HepG2 (cell line): Measurements from ENCODE around the gene UNC5B.

Experiments
- CAMTA2 ChIP-seq: sonication (generic); formaldehyde crosslinking; IDR thresholded peaks from 2 replicates; pipeline ENCODE4 v1.4.0; 2020; ENCODE audit warnings: mild to moderate bottlenecking, missing genetic modification reagents, borderline replicate concordance
- CC2D1A ChIP-seq: sonication (generic); formaldehyde crosslinking; IDR thresholded peaks from 2 replicates; pipeline ENCODE4 v1.8.1; 2023; ENCODE audit warnings: mild to moderate bottlenecking, missing genetic modification reagents
- PCBP1 ChIP-seq: fragments of 200-400 bp; formaldehyde crosslinking; IDR thresholded peaks from 2 replicates; pipeline ENCODE4 v1.6.1; 2017; ENCODE audit warnings: mild to moderate bottlenecking, low read depth, low read length, borderline replicate concordance
- TFE3 ChIP-seq: IDR thresholded peaks from 2 replicates; pipeline ENCODE4 v1.6.1; 2016
- THAP7 ChIP-seq: sonication (generic); formaldehyde crosslinking; IDR thresholded peaks from 2 replicates; pipeline ENCODE4 v1.8.1; 2023; ENCODE audit warnings: mild to moderate bottlenecking, missing genetic modification reagents

- no peak for TF ChIP-seq TFE3 (CRISPR knock-in tag)
- no peak for TF ChIP-seq THAP7
- no peak for TF ChIP-seq PCBP1
- TF ChIP-seq CC2D1A (CRISPR knock-in tag) = no peak
- no peak for TF ChIP-seq CAMTA2 (CRISPR knock-in tag)
These were observed 47.6 kb downstream of the UNC5B start for GRCh38 chr10:71259815-71260501.
